ENCODE results near the gene KSR2.

DNA sequence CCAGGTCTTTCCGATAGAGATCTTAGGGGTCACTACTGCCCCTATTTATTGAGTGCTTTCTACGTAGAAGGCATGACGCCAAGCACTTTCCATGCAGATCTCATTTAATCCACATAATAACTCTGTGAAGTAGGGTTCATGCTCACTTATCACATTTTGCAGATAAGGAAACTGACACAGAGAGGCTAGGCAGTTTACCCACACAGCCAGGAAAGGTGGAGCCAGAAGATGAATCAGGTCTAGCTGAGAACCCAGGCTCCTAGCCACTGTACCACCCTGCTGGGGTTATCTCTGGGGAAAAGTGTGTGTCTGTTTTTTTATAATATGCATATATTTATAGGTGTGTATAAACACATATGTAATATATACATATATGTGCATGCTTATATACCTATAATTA is 83.6 kb downstream of the KSR2 start:
- TF ChIP-seq, protein P1, sequence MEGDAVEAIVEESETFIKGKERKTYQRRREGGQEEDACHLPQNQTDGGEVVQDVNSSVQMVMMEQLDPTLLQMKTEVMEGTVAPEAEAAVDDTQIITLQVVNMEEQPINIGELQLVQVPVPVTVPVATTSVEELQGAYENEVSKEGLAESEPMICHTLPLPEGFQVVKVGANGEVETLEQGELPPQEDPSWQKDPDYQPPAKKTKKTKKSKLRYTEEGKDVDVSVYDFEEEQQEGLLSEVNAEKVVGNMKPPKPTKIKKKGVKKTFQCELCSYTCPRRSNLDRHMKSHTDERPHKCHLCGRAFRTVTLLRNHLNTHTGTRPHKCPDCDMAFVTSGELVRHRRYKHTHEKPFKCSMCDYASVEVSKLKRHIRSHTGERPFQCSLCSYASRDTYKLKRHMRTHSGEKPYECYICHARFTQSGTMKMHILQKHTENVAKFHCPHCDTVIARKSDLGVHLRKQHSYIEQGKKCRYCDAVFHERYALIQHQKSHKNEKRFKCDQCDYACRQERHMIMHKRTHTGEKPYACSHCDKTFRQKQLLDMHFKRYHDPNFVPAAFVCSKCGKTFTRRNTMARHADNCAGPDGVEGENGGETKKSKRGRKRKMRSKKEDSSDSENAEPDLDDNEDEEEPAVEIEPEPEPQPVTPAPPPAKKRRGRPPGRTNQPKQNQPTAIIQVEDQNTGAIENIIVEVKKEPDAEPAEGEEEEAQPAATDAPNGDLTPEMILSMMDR (IDR thresholded peaks at IDR 0.05; ENCODE audit: low read depth, low read length), result no peak
- TF ChIP-seq EZH2phosphoT487 (IDR thresholded peaks at IDR 0.05; ENCODE audit: low read depth), result no peak

All from OCI-LY3 (cell line).